Femur (tissue), 1 donor: ENCODE data around the gene SPATA45.

Experiments
- DNase-seq: peaks from one replicate; pipeline ENCODE4 v3.0.0-alpha.2; 2017

SPATA45 gene

DNA sequence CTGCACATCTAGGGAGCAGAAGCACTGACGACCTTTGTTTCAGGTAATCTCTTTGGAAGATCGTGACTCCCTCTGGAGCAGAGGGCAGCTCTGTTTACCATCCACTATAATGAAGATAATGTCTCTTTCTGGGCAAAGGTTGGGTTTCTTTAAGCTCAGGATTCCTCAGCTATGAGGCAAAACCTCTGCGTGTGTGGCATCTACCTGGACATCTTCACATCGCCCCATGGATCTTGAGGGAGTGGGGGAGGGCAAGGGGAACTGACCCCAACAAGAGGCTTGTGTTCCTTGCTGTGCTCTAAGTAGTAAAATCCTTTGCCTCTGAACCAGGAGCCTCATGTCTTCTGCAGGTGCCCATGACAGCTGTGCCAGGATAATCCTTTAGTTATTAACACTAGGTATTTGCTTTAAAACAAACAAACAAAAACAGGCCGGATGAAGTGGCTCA is 19.6 kb downstream of the SPATA45 start:
- DNase-seq, result no peak

DNA sequence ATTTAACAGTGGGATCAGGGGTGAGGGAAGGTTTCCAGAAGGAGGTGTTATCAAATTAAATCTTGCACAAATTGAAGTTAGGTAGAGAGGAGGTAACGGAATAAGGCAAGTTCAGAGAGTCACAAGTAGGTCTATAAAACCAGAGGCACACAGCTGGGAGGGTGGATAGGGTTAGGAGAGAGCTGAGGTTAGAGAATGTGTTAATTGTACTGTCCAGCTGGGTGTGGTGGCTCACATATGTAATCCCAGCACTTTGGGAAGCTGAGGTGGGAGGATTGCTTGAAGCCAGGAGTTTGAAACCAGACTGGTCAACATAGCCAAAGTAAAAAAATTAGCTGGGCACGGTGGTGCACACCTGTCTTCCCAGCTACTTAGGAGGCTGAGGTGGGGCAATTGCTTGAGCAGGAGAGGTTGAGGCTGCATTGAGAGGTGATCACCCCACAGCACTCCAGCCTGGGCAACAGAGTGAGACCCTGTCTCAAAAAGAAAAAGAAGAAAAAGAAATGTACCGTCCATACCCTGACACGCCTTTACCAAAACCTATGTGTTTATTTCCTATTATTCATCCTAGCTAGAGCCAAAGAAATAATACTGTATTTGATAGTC is 20.2 kb downstream of the SPATA45 start:
- DNase-seq, result no peak

DNA sequence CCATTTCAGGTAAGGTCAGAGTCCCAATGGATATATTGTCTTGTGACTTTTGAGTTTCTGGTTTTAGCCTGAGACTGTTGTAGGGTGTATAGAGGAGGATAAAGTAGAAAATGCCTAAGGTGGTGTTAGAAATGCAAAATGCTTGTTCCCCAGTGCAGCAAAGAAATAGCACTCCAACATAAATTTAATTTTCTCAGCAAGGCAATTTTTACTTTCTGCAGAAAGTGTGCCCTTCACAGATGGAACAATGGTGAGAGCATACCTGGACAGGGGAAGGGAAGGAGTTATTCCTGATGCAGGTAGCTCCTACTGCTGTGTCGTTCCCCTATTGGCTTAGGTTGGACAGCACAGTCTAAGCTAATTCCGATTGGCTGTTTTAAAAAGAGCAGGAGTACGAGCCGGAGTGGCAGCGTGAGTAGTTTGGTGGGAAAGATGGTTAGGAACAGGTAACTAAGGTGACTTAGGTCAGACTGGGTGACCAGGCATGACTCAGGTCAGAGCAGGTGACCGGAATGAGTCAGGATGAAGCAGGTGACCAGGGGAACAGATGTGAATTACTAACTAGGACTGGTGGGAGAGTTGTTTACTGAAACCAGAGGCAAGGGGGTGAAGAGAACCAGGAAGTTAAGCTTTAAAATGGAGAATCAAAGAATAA is 21.5 kb downstream of the SPATA45 start:
- no peak for DNase-seq

DNA sequence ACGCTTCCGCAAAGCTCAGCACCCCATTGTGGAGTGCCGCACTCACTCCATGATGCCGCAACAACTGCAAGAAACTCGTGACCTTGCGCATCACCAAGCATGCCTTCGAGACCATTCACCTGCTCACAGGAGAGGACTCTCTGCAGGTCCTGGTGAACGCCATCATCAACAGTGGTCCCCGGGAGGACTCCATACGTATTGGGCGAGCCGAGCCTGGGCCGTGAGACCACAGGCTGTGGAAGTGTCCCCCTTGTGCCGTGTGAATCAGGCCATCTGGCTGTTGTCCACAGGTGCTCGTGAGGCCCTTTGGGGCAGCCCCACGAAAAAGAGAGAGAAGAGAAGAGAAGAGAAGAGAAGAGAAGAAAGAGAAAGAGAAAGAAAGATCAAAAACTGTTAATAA is 23.2 kb downstream of the SPATA45 start:
- no peak for DNase-seq

DNA sequence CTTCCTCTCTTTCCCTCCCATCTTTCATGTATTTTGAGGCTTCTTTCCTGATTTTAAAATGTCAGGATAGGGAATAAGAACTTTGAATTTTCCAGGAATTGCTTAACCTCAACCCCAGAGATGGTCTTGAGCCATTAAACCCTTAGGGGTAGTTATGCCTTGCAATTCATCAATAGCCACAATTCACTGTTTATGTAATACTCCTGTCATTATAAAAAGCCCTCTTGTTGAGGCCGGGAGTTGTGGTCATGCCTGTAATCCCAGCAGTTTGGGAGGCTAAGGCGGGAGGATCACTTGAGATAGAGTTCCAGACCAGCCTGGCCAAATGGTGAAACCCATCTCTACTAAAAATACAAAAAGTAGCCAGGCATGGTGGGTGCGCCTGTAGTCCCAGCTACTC is 24.5 kb downstream of the SPATA45 start:
- DNase-seq, result no peak

DNA sequence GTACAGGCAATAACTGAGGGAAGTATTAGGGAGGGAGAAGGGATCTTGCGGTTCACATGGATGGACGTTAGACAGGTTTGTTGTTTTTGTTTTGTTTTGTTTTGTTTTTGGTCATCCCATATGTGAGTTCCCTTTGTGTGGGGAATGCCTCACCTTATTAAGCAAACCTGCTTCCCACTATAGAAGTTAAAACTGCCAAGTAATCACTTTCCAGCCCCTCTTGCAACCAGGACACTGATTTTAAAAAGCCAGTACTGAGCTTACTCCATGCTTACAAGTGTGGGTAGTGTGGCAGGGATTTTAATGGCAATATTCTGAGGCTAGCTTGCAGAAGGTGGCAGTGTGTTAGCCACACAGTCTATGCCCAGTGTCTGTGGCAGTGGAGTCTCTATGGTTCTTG is 26.5 kb downstream of the SPATA45 start:
- DNase-seq, result no peak

DNA sequence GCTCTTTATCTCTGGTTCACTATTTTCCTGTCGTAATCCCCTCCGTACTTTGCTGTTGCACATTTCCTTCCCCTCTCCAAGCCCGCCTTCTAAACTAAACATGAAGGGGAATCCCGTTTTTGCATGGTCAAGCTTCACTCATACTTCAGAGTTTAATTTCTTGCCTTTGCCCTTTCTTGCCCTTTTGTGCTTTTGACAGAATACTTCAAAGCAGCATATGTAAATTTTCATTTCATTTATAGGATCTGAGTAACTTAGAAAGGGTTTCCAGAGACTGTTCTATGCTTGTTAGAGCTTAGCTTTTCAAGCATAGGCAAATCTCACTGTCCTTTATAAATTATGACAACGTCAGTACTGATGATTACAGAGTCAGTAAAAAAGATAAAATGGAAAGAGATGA is 27.7 kb downstream of the SPATA45 start:
- no peak for DNase-seq

DNA sequence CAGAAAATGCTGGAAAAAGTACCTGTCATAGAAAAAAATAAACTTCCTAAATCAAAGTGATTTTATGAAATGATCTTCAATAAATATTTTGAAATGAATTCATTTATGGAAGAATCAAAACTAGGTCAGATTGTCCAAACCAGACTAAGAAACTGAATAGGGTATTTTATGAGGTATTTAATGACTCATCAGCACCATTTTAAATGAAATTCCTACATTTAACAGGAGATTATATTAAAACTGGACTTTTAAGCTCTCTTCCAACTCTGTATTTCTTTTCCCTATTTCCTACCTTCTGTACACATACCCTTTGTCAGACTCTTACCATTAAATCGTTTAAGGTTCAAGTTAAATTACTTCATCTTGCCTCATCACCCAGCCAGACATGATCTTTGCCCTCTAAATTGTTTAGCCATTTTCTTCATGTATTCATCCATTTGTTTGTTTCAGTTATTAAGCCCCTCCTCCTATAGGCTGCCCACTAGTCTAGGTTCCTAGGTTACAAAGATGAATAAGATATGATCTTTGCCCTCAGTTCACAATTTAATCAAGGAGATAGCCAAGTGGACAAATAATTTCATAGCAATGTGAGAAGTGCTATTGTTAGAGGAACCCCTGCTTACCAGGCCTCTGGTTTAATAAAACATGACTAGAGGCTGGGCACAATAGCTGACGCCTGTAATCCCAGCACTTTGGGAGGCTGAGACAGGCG is 30.7 kb downstream of the SPATA45 start:
- no peak for DNase-seq

DNA sequence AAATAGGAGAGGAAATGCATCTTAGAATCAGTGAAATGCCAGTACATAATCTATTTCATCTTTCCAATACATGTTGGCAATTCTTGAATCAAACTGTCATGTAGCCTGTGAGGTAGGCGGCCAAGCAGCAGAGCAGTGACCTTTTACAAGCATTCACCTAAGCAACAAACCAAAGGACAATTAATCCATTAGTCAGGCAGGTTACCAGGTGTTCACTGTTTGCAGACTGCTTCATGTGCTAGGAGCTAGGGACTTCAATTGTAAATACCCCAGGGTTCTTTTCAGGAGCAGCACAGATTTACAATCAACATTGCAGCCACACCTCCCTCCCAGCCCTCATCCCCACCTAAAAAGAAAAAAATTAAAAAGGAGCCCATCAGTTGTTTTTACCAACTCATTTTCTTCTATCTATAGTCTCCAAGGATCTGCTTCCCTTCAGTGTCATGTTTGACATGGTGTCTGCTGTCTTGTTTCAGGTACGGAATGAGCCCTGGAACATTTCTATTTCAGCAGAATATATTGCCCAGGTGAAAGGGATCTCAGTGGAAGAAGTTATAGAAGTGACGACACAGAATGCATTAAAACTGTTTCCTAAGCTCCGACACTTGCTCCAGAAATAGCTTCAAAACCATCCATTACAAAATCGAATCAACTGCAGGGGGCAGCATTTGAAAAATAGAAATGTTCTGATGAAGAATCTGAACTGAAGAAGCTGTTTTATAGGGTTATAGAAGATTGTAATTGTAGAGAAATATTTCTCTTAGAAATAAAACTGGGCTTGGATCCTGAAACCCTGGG is 32.7 kb downstream of the SPATA45 start:
- no peak for DNase-seq

DNA sequence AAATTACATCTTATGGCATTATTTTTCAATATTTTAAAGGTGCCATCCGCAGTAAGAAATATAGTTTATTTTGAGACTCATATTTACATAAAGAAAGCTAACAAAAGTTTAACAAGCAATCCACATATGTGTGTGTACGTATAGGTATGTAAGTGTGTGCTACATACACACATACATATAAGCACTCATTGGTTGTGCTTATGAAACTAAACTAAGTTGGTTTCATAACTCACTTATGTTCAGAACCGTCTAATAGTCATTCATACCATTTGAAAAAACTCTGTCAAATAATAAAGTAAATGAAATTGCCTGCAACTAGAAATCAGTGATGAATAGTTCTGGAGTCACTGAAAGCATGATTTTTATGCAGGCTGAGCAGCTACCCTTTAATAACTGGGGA is 41.7 kb downstream of the SPATA45 start:
- no peak for DNase-seq

DNA sequence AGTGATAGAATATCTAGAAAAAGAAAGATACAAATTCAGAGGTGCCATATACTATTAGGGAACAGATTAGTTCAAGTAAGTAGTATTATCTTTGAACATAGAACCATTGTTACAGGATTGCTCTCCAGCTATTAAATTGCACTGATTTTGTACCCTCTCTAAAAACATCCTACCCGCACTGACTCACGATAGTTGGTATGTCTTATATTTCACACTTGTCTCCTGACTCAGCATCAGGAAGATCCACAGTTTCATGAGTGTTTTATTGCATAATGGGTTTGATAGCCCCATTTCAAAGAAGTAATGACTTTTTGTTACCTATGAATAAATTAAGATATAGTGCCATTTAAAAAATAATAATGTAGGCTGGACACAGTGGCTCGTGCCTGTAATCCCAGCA is 49.8 kb downstream of the SPATA45 start:
- DNase-seq, result no peak

DNA sequence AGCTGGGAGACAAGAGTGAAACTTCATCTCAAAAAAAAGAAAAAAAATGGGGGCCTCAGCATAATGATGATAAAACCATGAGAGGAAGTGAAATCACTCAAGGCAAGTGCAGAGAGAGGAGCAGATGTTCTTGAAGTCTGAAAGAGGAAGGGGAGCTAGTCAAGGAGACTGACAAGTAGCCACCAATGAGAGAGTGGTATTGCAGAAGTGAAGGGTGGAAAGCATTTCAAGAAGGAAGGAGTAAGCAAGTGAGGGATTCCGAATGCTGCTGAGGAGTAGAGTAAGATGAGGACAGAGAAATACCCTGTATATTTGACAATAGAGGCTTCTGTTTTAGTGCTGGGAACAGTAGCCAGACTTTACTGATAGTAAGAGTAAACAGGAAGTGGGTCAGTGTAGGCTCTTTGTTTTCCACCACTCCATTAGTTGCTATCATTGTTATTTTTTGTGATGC is 52.9 kb downstream of the SPATA45 start:
- DNase-seq, result no peak

DNA sequence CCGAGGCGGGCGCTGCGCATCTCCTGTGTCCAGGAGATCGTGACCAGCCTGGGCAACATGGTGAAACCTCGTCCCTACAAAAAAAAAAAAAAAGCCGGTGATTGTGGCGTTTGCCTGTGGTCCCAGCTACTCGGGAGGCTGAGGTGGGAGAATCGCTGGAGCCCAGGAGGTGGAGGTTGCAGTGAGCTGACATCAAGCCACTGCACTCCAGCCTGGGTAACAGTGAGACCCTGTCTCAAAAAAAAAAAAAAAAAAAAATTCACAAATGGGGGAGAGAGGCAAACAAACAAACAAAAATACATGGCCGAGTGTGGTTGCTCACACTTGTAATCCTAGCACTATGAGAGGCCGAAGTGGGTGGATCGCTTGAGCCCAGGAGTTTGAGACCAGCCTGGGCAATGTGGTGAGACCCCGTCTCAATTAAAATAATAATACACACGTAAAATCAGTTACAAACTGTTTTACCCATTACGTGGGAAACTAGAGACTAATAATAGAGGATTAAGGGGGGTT is 55.0 kb downstream of the SPATA45 start:
- no peak for DNase-seq

DNA sequence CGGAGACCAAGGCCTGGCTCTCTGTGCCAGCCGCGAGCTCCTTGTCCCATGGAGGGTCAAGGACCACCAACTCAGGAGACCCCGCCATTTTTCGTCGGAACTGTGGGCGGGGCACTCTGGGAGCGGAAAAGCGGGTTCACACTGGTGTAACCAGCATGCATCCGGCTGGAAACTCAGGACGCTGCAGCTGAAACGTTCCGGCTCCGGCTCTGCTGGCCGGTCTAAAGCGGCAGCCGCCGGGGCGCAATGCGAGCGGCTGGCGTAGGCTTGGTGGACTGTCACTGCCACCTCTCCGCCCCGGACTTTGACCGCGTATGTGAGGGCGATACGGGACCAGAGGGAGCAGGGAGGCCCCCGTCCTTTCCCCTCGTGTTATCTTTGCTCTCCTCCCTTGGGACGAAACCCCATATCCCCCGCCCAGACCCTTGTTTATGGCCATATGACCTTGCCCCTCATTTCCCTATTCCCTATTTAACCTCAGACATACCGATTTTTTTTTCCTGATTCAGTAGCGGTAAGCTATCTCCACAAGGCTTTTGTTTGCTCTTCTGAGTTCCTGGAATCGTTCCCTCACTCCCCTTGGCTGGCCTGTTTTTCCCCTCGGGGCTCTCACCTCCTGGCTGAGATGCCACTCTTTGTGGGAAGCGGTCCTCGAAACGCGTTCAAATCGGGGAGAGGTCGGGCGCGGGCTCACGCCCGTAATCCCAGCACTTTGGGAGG is 55.6 kb downstream of the SPATA45 start, which contains the start of the genes NSL1 and TATDN3:
TSS of gene NSL1 (minus strand) at position 102 of the 720 bp plus-strand sequence. CDS start at position 88, 14 bp downstream.
TSS of gene TATDN3 (plus strand) at position 219 of the 720 bp plus-strand sequence. CDS start at position 247, 28 bp downstream.
- DNase-seq, result peak; percentile 96

DNA sequence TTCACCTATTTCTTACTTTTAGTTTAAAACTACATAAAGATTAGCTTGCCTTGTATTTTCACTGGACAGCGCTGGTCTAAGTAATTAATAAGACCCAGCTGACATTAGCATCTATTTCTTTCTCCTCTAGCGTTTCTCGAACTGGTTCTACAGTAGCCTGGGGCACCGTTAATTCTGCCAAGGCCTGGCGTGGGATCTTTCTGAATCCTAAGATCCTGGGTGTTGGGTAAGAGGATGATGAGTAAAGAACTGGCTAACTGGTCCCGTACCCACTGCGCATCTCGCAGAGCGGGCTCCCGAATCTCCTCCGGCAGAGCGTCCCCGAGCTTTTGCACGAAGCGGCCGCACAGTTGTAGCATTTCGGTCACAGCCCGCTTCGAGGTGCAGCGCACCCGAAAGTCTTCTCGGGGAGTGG is 56.2 kb downstream of the SPATA45 start:
- no peak for DNase-seq

DNA sequence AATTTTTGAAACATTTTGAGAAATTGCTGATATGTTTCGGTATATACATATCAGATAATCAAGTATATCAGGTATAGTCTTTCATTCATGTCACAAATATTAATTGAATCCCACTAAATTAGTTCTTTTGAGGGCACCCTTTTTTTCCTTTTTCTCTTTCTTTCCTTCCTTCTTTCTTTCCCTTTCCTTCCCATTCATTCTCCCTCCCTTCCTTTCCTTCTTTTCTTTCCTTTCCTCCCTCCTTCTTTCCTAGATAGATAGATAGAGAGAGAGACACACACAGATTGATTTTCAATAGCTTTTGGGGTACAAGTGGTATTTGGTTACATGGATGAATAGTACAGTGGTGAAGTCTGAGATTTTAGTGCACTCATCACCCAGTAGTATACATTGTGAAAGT is 61.6 kb downstream of the SPATA45 start:
- DNase-seq, result no peak

DNA sequence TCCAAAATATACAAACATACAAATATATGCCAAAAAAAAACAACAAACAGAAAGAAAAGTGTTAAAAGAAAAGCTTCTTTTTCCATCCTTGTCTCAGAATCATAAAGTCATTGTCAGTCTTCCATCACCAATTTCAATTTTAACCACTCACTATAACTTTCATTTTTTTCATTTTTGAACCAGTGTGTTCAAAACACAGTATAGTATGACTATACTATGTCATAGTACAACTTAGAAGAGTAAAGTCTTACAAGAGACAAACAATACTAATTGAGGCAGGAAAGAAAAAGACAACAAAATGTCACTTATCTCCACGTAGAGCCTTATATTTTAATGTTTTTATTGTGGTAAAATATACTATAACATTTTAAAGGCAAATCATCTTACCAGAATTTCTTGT is 63.5 kb downstream of the SPATA45 start:
- DNase-seq, result no peak

DNA sequence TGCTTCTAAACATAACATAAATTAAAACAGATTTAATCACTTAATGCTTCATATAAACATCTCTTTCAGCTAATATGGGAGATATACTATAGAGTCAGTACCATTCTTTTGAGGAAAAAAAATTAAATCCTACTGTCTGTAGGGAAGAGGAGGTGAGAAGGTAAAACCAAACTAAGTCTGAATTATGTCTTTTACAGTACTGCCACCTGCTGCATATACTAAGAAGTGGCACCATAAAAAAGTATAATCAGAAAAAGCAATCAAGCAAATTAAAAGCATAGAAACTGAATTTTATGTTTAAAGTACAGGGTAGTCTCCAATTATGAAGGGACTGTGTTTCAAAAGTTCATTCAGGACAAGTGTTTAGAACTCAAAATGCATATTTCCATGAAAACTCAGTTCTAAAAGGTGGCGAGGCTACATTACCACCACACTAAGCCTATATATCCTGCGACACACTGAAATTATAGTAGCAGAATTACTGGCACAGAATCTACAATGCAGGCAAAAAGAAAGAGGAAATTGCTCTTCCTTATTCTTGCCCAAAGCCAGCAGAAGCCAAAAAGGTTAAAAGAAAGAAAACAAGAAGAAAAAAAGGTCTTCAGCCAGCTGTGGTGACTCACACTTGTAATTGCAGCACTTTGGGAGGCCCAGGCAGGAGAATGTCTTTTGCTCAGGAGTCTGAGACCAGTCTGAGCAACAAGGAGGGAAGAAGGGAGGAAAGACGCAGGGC is 64.9 kb downstream of the SPATA45 start:
- DNase-seq, result no peak

DNA sequence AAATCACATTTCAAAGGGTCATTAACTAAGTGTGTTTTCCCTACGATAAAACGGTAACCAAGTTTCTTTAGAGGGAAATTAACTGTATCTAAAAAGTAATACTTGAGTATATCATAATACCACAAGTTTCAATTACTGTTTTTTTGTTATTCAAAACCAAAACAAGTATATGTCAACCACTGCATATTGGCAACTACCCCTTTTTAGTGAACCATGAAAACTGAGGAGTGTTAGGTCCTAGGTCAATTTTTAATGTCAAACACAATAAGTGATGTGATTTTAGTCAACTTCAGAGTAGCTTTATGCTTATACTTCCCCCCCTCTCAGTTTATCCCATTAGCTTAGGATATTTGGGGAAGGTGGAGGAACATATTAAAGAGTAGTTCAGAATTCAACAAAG is 66.2 kb downstream of the SPATA45 start:
- no peak for DNase-seq

DNA sequence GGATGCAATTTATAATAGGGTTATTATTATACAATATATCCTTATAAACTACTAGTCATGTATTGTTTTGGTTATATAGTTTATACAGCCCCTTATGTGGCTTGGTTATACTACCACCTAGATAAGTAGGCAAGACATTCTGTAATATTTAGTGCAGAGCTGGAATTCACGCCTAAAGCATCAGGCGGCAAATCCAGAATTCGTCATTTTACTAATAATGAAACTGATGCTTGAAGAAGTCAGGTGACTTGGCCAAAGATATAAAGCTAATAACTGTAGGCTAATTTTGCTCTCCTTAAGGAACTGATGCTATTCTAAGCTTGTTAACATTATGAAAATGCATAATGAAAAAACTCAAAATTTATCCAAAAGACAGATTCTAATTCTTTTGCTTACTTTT is 66.7 kb downstream of the SPATA45 start:
- no peak for DNase-seq
